HEK293T (cell line): ENCODE data around the gene PRC1.

Experiments
- CTCF ChIA-PET: fragments of 350-600 bp; formaldehyde crosslinking; extraction: SDS; loops from one replicate; lab custom pipeline; 2021; ENCODE audit warnings: antibody characterized with exemption, inconsistent platforms; lab: Yijun Ruan, JAX
- POLR2A ChIA-PET: fragments of 350-600 bp; formaldehyde crosslinking; extraction: SDS; loops from one replicate; lab custom pipeline; 2020; ENCODE audit warnings: antibody characterized with exemption, inconsistent platforms; lab: Yijun Ruan, JAX
- DNase-seq: peaks from one replicate; pipeline ENCODE4 v3.0.0; 2012; ENCODE audit warnings: mixed read lengths; ENCODE audit errors: extremely low spot score
- BHLHE40 ChIP-seq: fragments of 450-650 bp; IDR thresholded peaks from 2 replicates; pipeline ENCODE4 v1.6.1; 2016; ENCODE audit warnings: mild to moderate bottlenecking, moderate library complexity, borderline replicate concordance
- CTBP1 ChIP-seq: fragments of 450-650 bp; IDR thresholded peaks from 2 replicates; pipeline ENCODE4 v1.6.1; 2016; ENCODE audit warnings: borderline replicate concordance
- ELF4 ChIP-seq: fragments of 450-650 bp; IDR thresholded peaks from 2 replicates; pipeline ENCODE4 v1.6.1; 2017; ENCODE audit warnings: antibody characterized with exemption
- FOXA1 ChIP-seq: fragments of 450-650 bp; IDR thresholded peaks from 2 replicates; pipeline ENCODE4 v1.6.1; 2016; ENCODE audit warnings: mild to moderate bottlenecking
- FOXK2 ChIP-seq: fragments of 450-650 bp; IDR thresholded peaks from 2 replicates; pipeline ENCODE4 v1.6.1; 2016; ENCODE audit warnings: mild to moderate bottlenecking
- FOXM1 ChIP-seq: fragments of 450-650 bp; IDR thresholded peaks from 2 replicates; pipeline ENCODE4 v1.6.1; 2017; ENCODE audit warnings: mild to moderate bottlenecking, borderline replicate concordance
- HDGF ChIP-seq: fragments of 450-650 bp; IDR thresholded peaks from 2 replicates; pipeline ENCODE4 v1.6.1; 2017; ENCODE audit warnings: antibody characterized with exemption, borderline replicate concordance
- LEF1 ChIP-seq: fragments of 450-650 bp; IDR thresholded peaks from 2 replicates; pipeline ENCODE4 v1.6.1; 2017; ENCODE audit warnings: mild to moderate bottlenecking, borderline replicate concordance
- NFRKB ChIP-seq: fragments of 450-650 bp; IDR thresholded peaks from 2 replicates; pipeline ENCODE4 v1.6.1; 2016; ENCODE audit warnings: mild to moderate bottlenecking, moderate library complexity
- SP1 ChIP-seq: fragments of 450-650 bp; IDR thresholded peaks from 2 replicates; pipeline ENCODE4 v1.6.1; 2017
- TARDBP ChIP-seq: fragments of 450-650 bp; IDR thresholded peaks from 2 replicates; pipeline ENCODE4 v1.6.1; 2016
- TF ChIP-seq, protein P1 (sequence below): fragments of 450-650 bp; IDR thresholded peaks from 2 replicates; pipeline ENCODE4 v1.6.1; 2016

PRC1 gene

GRCh38 chr15:90916461-90916860 lies 77.9 kb downstream of the PRC1 start:
- DNase-seq, result no peak
- TF ChIP-seq HDGF (no peak), FOXA1 (no peak), SP1 (no peak), NFRKB (no peak), ELF4 (no peak), TARDBP (no peak), FOXK2 (no peak), BHLHE40 (no peak), LEF1 (no peak), CTBP1 (no peak), FOXM1 (no peak)
- TF ChIP-seq, protein P1, sequence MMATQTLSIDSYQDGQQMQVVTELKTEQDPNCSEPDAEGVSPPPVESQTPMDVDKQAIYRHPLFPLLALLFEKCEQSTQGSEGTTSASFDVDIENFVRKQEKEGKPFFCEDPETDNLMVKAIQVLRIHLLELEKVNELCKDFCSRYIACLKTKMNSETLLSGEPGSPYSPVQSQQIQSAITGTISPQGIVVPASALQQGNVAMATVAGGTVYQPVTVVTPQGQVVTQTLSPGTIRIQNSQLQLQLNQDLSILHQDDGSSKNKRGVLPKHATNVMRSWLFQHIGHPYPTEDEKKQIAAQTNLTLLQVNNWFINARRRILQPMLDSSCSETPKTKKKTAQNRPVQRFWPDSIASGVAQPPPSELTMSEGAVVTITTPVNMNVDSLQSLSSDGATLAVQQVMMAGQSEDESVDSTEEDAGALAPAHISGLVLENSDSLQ, result no peak
- ChIA-PET POLR2A (no interaction called here), CTCF (no interaction called here)
